Panc1 (cell line): ENCODE measurements around the gene BCAS3. TPM values are rescaled to one million over a fixed set of nuclear protein-coding genes. Genes with fewer than 3 reads are reported as not detected.

Experiments used
- total RNA-seq: library from RNA; stranded (reverse); gene quantifications from one replicate; pipeline ENCODE4 v1.2.1, GENCODE V29; 2021; ENCODE audit not compliant: unreplicated experiment

BCAS3 gene
- total RNA-seq, 1 experiment from 2014 or later, result 9.3 TPM

Other genes starting within 250 kb of the BCAS3 start
- 25.8 TPM for gene APPBP2, start 151.6 kb upstream of the BCAS3 start, total RNA-seq
- 7.4 TPM for gene PPM1D, start 77.7 kb upstream of the BCAS3 start, total RNA-seq